Measurements from ENCODE around the gene SLC37A1. TPM values are rescaled to one million over a fixed set of nuclear protein-coding genes. Genes with fewer than 3 reads are reported as not detected.

SLC37A1 gene
- total RNA-seq, 1 experiment from 2014 or later: 37.7 TPM

GRCh38 chr21:42567214-42567555, 53.5 kb downstream of the SLC37A1 start:
- Histone ChIP-seq H3K23me2 (ENCODE audit: insufficient read length, low read depth, low read length, poor library complexity, severe bottlenecking) (no peaks in the 10 kb centered on the region), H2BK120ac (ENCODE audit: low read depth, low read length, poor library complexity, severe bottlenecking) (no peak overlapping the region), H2AFZ (ENCODE audit: low read length) (no peak overlapping the region), H3K56ac (ENCODE audit: insufficient read length, low read depth, low read length) (no peak overlapping the region), H3K9me3 (ENCODE audit: control insufficient read depth, low read depth, low read length) (no peaks in the 10 kb centered on the region), H3K27ac (ENCODE audit: insufficient read length, low read depth, low read length) (no peak overlapping the region), H3K9ac (ENCODE audit: extremely low read depth, insufficient read length, low read length) (no peak overlapping the region), H2BK15ac (ENCODE audit: low read depth, low read length) (no peak overlapping the region), H2BK20ac (ENCODE audit: low read depth, low read length, poor library complexity, severe bottlenecking) (no peak overlapping the region), H3K27me3 (ENCODE audit: insufficient read depth, low read length) (no peaks in the 10 kb centered on the region), H2BK12ac (ENCODE audit: insufficient read length, low read depth, low read length) (no peak overlapping the region), H3K79me1 (ENCODE audit: insufficient read depth, low read depth, low read length, poor library complexity, severe bottlenecking) (no peaks in the 10 kb centered on the region), H4K91ac (ENCODE audit: insufficient read length, low read depth, low read length) (no peak overlapping the region), H3K23ac (ENCODE audit: insufficient read length, low read depth, low read length) (no peak overlapping the region), H2BK5ac (ENCODE audit: insufficient read length, low read length) (no peak overlapping the region), H3K4me1 (ENCODE audit: insufficient read depth, low read length) (no peaks in the 10 kb centered on the region), H4K5ac (ENCODE audit: insufficient read length, low read depth, low read length) (no peak overlapping the region), H3K18ac (ENCODE audit: insufficient read length, low read depth, low read length) (no peak overlapping the region), H3T11ph (ENCODE audit: low read length) (no peak overlapping the region), H3K14ac (ENCODE audit: insufficient read depth, low read length) (no peak overlapping the region; the same call in 1 of the 2 replicates), H3K4me2 (ENCODE audit: insufficient read depth, insufficient read length, low read length) (no peak overlapping the region), H2AK5ac (ENCODE audit: insufficient read length, low read length) (no peak overlapping the region), H4K20me1 (ENCODE audit: control insufficient read depth, insufficient read depth, insufficient read length) (no peaks in the 10 kb centered on the region), H3K4ac (ENCODE audit: low read depth, low read length) (no peak overlapping the region), H3K79me2 (ENCODE audit: insufficient read depth, low read length) (no peaks in the 10 kb centered on the region), H4K8ac (replicated peaks; ENCODE audit: insufficient read length, low read depth, low read length) (no peak overlapping the region)
- Mint-ChIP-seq H3K36me3 (ENCODE audit: insufficient read depth in 1 of 3, low read depth in 3 of 3) (peaks cover 7 to 77% (median 59%) of the 10 kb centered on the region in 3 experiments; a peak in 6 of 7 replicates), H3K4me1 (peaks cover 4 to 10% of the 10 kb centered on the region in 2 experiments), H3K27me3 (ENCODE audit: low read depth) (no peaks in the 10 kb centered on the region), H3K4me3 (no peak overlapping the region), H3K27ac (no peak overlapping the region; a peak in 1 of 7 replicates), H3K9me3 (no peaks in the 10 kb centered on the region; a peak in 1 of 5 replicates)
- WGBS (ENCODE audit: extremely low coverage, insufficient read length, low lambda C conversion rate): no CpG with 5 or more reads among the region's 10 CpGs
- DNase-seq: no peak
- TF ChIP-seq CTCF (conservative IDR thresholded peaks at IDR 0.05): no peak
